Measurements from ENCODE around the gene LRFN3. TPM values are rescaled to one million over a fixed set of nuclear protein-coding genes. Genes with fewer than 3 reads are reported as not detected.

Gene LRFN3
- total RNA-seq, 1 donor, result 3.5 TPM

- no peak overlapping the region for H3K4me3 ChIP-seq (ENCODE audit: low read depth, low read length)
- no peak for DNase-seq (ENCODE audit: low read depth)
- TF ChIP-seq CTCF (IDR thresholded peaks at IDR 0.05; ENCODE audit: insufficient read depth, low read depth, low read length), result no peak
Observed at GRCh38 chr19:35895911-35896642, 40.1 kb upstream of the LRFN3 start.

GRCh38 chr19:35896643-35897040, 39.5 kb upstream of the LRFN3 start:
- no peak for DNase-seq (ENCODE audit: low read depth)
- H3K4me3 ChIP-seq (ENCODE audit: low read depth, low read length), result no peak overlapping the region
- TF ChIP-seq CTCF (IDR thresholded peaks at IDR 0.05; ENCODE audit: insufficient read depth, low read depth, low read length), result no peak

- no peak for TF ChIP-seq CTCF (IDR thresholded peaks at IDR 0.05; ENCODE audit: insufficient read depth, low read depth, low read length)
- peak overlapping the region; percentile 79 for H3K4me3 ChIP-seq (ENCODE audit: low read depth, low read length)
- DNase-seq (ENCODE audit: low read depth), result no peak
Observed at GRCh38 chr19:35897706-35898451, 38.3 kb upstream of the LRFN3 start.

GRCh38 chr19:35898499-35898809, 37.7 kb upstream of the LRFN3 start:
- TF ChIP-seq CTCF (IDR thresholded peaks at IDR 0.05; ENCODE audit: insufficient read depth, low read depth, low read length), result no peak
- H3K4me3 ChIP-seq (ENCODE audit: low read depth, low read length), result peak overlapping the region; percentile 79
- no peak for DNase-seq (ENCODE audit: low read depth)

GRCh38 chr19:35899547-35900214, 36.5 kb upstream of the LRFN3 start:
- TF ChIP-seq CTCF (IDR thresholded peaks at IDR 0.05; ENCODE audit: insufficient read depth, low read depth, low read length), result no peak
- peak; percentile 84 for DNase-seq (ENCODE audit: low read depth)
- peak overlapping the region; percentile 79 for H3K4me3 ChIP-seq (ENCODE audit: low read depth, low read length)

- peak; percentile 33 for DNase-seq (ENCODE audit: low read depth)
- no peak for TF ChIP-seq CTCF (IDR thresholded peaks at IDR 0.05; ENCODE audit: insufficient read depth, low read depth, low read length)
- H3K4me3 ChIP-seq (ENCODE audit: low read depth, low read length), result peak overlapping the region; percentile 79
Observed at GRCh38 chr19:35901055-35901644, 35.0 kb upstream of the LRFN3 start.

Measured in fibroblast of villous mesenchyme (primary cell).